ENCODE measurements around the gene ACTN4. TPM values are rescaled to one million over a fixed set of nuclear protein-coding genes. Genes with fewer than 3 reads are reported as not detected.
A peak's percentile ranks its signal among the peaks of the same experiment; 100 is the strongest.

ACTN4 gene
- polyA plus RNA-seq, 2 of the 4 experiments (the other 2 are of a cell fraction) = 605 to 967 TPM

- peak; percentile 85 to 94 for TF ChIP-seq JUN (IDR thresholded peaks at IDR 0.05)
- TF ChIP-seq NPAS2 (CRISPR knock-in tag; IDR thresholded peaks at IDR 0.05; ENCODE audit: borderline replicate concordance) = no peak
- TF ChIP-seq SREBF2 (IDR thresholded peaks at IDR 0.05) = no peak
- peak; percentile 93 to 95; a peak in 4 of 5 replicates for TF ChIP-seq EP300 (IDR thresholded peaks at IDR 0.05)
- peak; percentile 82 for TF ChIP-seq HOXB5 (CRISPR knock-in tag; IDR thresholded peaks at IDR 0.05)
- no peak; the same call in 1 of the 2 replicates for TF ChIP-seq POLR2AphosphoS2 (conservative IDR thresholded peaks at IDR 0.05; ENCODE audit: low read length)
- peak; percentile 91 for TF ChIP-seq BHLHE40 (IDR thresholded peaks at IDR 0.05; ENCODE audit: low read depth, low read length)
- peak; percentile 23; the same call in 1 of the 2 replicates for TF ChIP-seq ATOH8 (CRISPR knock-in tag; IDR thresholded peaks at IDR 0.05; ENCODE audit: low read depth)
- TF ChIP-seq HEYL (CRISPR knock-in tag; IDR thresholded peaks at IDR 0.05) = peak; percentile 71; the same call in 1 of the 2 replicates
- peak; percentile 95 for TF ChIP-seq FOSL2 (IDR thresholded peaks at IDR 0.05)
- peak; percentile 100 for TF ChIP-seq FOSL2 (CRISPR knock-in tag; IDR thresholded peaks at IDR 0.05)
- peak; percentile 83 for TF ChIP-seq MAFK (IDR thresholded peaks at IDR 0.05; ENCODE audit: partially characterized antibody)
- TF ChIP-seq TP53 (CRISPR knock-in tag; IDR thresholded peaks at IDR 0.05) = peak; percentile 98
- TF ChIP-seq GATA3 (IDR thresholded peaks at IDR 0.05; ENCODE audit: borderline replicate concordance) = peak; percentile 96
- peak; percentile 98 for TF ChIP-seq JUNB (IDR thresholded peaks at IDR 0.05)
- TF ChIP-seq HDAC2 (IDR thresholded peaks at IDR 0.05) = no peak
- peak; percentile 73; the same call in 1 of the 2 replicates for TF ChIP-seq ESRRA (IDR thresholded peaks at IDR 0.05; ENCODE audit: borderline replicate concordance, low read length)
- TF ChIP-seq HOXB13 (CRISPR knock-in tag; IDR thresholded peaks at IDR 0.05; ENCODE audit: low read depth) = peak; percentile 84; the same call in 1 of the 2 replicates
These were observed 36.1 kb downstream of the ACTN4 start (continued) for GRCh38 chr19:38683393-38684077.

GRCh38 chr19:38684078-38684861 lies 36.8 kb downstream of the ACTN4 start:
- peak; percentile 100 for DNase-seq (ENCODE audit: low read depth in 1 of 2, low spot score in 1 of 2)
- peak overlapping the region; percentile 24; the same call in 2 of the 3 replicates for H3K4me3 ChIP-seq
- under 1% methylated on average over 7 of the region's 7 CpGs for WGBS (ENCODE audit: missing lambda C conversion rate)
- CTCF ChIA-PET = interaction anchor here (0.9 to 33.1 kb wide), 15 partner anchors 9 to 281 kb away, joined by 3 to 764 read pairs (median 7); partner anchors contain the start of genes ACTN4 and FAM98C
- POLR2A ChIA-PET = interaction anchor here (0.6 to 6.7 kb wide), 18 partner anchors 8 to 239 kb away, joined by 3 to 61 read pairs (median 6); partner anchors contain the start of genes ACTN4, ECH1 and EIF3K
- peak; percentile 72 to 82 for ATAC-seq
- H3K4me1 ChIP-seq = peaks cover 90% of the 10 kb centered on the region
- H3K4me2 ChIP-seq = peak overlapping the region; percentile 78
- H3K27ac ChIP-seq = peak overlapping the region; percentile 93 to 94
- peak; percentile 83 for FAIRE-seq
- H3K9me3 ChIP-seq = peaks cover 7% of the 10 kb centered on the region; the same call in 2 of the 3 replicates
- TF ChIP-seq ZNF302 (CRISPR knock-in tag; IDR thresholded peaks at IDR 0.05) = peak; percentile 84
- TF ChIP-seq ZC3H11A (IDR thresholded peaks at IDR 0.05) = no peak
- TF ChIP-seq MAZ (IDR thresholded peaks at IDR 0.05; ENCODE audit: borderline replicate concordance, low read depth, low read length) = peak; percentile 88
- TF ChIP-seq HMGXB4 (CRISPR knock-in tag; IDR thresholded peaks at IDR 0.05; ENCODE audit: borderline replicate concordance) = no peak
- TF ChIP-seq RAD21 (conservative IDR thresholded peaks at IDR 0.05 in 1 of 2, IDR thresholded peaks at IDR 0.05 in 1 of 2) = peak in 1 of 2 experiments; percentile 53; a peak in 3 of 5 replicates
- peak; percentile 62 for TF ChIP-seq ZFP36 (IDR thresholded peaks at IDR 0.05; ENCODE audit: borderline replicate concordance, partially characterized antibody)
- no peak for TF ChIP-seq HDAC2 (IDR thresholded peaks at IDR 0.05)
- no peak for TF ChIP-seq NR3C1 (IDR thresholded peaks at IDR 0.05)
- peak; percentile 95 for TF ChIP-seq HOXA7 (CRISPR knock-in tag; IDR thresholded peaks at IDR 0.05)
- TF ChIP-seq ATOH8 (CRISPR knock-in tag; IDR thresholded peaks at IDR 0.05; ENCODE audit: low read depth) = peak; percentile 87
- TF ChIP-seq EHMT2 (IDR thresholded peaks at IDR 0.05; ENCODE audit: low read depth) = no peak
- no peak for TF ChIP-seq RNF2 (IDR thresholded peaks at IDR 0.05; ENCODE audit: borderline replicate concordance, low read depth)
- TF ChIP-seq CHD2 (IDR thresholded peaks at IDR 0.05; ENCODE audit: low read length, partially characterized antibody) = no peak
- peak; percentile 86 for TF ChIP-seq ZSCAN20 (CRISPR knock-in tag; IDR thresholded peaks at IDR 0.05)
- peak; percentile 87 for TF ChIP-seq GATA3 (IDR thresholded peaks at IDR 0.05; ENCODE audit: borderline replicate concordance)
- peak; percentile 82 for TF ChIP-seq HEYL (CRISPR knock-in tag; IDR thresholded peaks at IDR 0.05)
- TF ChIP-seq POLR2A (IDR thresholded peaks at IDR 0.05; ENCODE audit: low read length) = no peak; the same call in 1 of the 2 replicates
- peak; percentile 26; the same call in 1 of the 2 replicates for TF ChIP-seq POLR2AphosphoS2 (conservative IDR thresholded peaks at IDR 0.05; ENCODE audit: low read length)
- TF ChIP-seq FOSB (CRISPR knock-in tag; IDR thresholded peaks at IDR 0.05) = peak; percentile 90; the same call in 1 of the 2 replicates
- peak; percentile 91 for TF ChIP-seq FOXS1 (CRISPR knock-in tag; IDR thresholded peaks at IDR 0.05)
